A172 (cell line): Measurements from ENCODE around the gene GFOD1. TPM values are rescaled to one million over a fixed set of nuclear protein-coding genes. Genes with fewer than 3 reads are reported as not detected.
"Not testable (repeated sequence)": the region's sequence is repeated elsewhere in the genome, so short reads cannot be mapped to it uniquely, and the experiment has no call there.

Source experiments
- DNase-seq: peaks from one replicate; pipeline ENCODE4 v3.0.0-alpha.2; 2015; ENCODE audit warnings: low spot score
- total RNA-seq: library from RNA; depleted of rRNA; stranded (reverse); fragments of >200 nt; shearing (Covaris generic); gene quantifications from 2 replicates; pipeline ENCODE4 v1.2.3, GENCODE V29; 2014

Gene GFOD1
- total RNA-seq, 1 experiment from 2014 or later, result 3.3 TPM

DNA sequence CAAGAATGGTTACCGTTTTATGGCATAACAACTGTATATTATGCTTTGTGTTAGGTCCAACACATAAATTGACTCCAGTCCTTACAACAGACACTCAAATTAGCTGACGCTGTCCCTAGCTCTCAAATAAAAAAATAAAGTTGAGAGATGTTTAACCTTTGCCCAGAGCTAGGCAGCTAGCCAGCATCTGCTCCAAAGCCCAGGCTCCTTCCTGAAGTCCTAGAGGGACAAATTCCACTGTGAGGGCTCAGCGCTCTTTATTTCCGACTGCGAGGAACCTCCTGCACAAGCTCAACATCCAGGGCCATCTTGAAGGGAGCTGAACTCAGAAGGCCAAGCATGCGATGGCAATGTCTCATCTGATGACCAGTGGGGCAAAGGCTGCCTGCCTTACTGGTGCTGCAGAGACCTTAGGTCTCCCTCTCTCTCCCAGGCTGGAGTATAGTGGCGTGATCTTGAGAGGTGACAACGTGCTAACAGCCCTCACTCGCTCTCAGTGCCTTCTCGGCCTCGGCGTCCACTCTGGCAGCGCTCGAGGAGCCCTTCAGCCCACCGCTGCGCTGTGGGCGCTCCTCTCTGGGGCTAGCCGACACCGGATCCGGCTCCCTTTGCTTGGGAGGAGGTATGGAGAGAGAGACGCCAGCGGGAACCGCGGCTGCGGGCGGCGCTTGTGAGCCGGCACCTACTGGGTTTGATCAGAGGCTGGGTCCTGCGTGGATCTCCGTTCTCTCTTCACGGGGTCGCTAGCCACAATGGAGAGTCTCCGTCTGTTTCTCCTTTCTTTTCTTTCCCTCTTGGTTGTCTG is 24.7 kb upstream of the GFOD1 start:
- no peak for DNase-seq

DNA sequence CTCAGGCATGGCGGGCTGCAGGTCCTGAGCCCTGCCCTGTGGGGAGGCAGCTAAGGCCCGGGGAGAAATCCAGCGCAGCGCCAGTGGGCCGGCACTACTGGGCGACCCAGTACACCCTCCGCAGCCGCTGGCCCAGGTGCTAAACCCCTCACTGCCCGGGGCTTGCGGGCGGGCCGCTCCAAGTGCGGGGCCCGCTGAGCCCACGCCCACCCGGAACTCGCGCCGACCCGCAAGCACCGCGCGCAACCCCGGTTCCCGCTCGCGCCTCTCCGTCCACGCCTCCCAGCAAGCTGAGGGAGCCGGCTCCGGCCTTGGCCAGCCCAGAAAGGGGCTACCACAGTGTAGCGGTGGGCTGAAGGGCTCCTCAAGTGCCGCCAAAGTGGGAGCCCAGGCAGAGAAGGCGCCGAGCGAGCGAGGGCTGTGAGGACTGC is 23.8 kb upstream of the GFOD1 start:
- DNase-seq, result not testable (repeated sequence)

DNA sequence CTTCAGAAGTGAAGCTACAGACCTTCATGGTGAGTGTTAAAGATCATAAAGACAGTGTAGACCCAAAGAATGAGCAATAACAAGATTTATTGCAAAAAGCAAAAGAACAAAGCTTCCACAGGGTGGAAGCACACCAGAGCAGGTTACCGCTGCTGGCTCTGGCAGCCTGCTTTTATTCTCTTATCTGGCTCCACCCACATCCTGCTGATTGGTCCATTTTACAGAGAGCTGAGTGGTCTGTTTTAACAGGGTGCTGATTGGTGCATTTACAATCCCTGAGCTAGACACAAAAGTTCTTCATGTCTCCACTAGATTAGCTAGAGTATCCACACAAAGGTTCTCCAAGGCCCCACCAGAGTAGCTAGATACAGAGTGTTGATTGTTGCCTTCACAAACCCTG is 23.0 kb upstream of the GFOD1 start:
- DNase-seq, result not testable (repeated sequence)

DNA sequence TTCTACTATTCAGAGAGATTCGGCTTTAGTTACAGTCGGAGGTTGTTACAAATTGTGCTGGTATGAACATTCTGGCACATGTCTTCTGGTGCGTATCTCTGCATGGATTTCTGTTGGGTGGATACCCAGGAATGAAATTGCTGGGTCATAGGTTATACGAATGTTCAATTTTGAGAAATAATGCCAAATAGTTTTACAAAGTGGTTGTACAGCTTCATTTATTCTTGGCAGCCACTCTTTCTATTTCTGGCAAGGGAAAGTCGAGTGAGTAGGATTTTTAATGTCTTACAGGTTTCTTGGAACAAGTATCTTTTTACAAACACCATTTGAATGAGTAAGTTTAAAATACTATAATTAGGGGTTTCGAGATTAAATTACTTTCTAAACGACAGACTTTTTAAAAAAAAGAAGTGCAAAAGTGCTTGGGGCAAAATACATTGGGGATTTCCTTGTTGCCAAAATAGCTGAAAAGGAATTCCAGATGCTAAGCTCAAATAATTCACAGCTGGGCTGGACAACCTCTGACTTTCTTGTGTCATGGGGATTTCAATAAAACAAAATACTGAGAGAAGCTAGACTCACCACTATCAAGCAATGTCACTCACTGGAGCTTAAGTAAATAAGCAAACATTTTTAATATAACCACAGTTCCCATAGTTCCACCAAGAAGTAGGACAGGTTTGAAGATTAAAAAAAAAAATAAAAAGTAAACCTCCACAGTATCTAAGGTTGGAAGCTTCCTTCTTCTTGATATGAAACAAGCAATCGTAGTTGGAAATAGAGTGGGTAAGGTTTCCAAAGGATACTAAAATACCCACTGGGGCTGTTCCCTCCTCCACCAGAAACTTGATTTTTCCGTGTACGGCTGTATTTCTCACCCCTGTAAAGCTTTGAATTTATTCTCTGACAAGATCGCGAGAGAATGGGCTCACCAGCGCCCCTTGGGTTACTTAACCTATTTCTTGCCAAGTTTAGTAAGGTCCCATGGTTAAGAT is 21.6 kb upstream of the GFOD1 start:
- no peak for DNase-seq

DNA sequence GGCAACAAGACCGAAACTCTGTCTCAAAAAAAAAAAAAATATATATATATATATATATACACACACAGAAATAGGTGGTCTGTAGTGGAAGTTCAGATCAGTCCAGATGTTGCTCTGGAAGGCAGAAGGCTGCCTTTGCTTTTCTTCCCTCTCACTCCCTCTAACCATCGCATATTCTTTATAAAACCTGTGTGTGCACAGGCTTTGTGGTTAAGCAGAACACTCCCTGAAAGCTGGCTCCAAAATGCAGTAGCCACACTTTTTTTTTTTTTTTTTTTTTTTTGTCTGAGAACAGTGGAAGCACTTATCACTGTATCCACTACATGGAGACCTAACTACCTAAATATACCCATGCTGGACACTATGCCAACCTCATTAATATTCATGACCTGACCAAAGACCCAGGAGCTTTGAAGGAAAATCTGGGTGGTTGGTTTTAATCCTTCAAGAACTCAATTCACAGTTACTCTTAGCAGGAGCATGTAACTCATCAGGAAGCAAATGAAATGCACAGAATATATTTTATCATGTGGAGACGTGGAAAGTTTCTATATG is 20.0 kb upstream of the GFOD1 start:
- no peak for DNase-seq

DNA sequence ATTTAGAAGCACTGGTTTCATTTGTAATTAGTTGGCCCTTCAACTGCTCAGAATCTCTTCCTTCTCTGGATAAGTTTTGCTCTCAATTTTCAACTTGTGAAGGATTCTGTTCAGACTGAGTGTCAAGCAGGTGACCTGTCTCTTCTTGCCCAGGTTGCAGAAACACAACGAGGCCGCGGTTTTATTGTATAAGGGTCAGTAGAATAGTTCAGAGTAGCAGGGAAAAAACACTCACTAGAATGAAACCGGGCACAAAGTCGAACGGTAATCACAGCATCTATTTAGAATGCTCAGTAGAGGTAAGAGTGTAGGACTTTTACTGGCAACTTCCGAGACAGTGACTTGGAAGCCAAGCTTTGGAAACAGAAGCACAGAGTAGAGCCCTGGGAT is 17.9 kb upstream of the GFOD1 start:
- DNase-seq, result no peak

DNA sequence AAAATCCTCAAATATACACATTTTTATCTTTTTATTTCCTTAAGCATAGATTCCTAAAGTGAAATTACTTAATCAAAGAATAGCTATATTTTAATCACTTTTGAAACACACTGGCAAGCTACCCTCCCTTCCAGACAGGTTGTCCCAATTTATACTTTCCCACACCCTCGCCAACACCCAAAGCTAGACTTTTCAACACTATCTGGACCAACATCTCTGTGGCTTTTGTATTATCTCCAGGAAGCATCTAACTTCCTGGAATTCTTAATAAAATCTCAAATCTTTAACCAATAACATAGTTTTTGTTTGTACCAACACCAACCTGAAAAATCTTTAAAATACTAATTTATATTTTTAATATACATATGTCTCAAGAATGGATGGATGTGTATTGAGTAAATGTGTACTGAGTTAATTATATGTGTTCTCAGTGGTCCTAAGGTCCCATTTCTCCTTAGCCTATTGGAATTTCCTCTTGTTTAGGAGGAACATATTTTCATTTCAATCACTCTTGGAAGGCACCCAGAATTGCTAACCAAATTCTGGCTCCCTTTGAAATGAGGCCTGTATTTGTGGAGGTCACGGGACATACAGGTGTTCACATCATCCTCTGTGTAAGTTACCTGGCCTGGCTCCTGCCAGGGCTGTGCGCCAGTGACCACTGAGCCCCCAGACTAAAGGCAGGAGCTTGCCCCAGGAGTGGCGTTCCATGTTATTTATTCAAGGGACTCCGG is 17.4 kb upstream of the GFOD1 start:
- no peak for DNase-seq

DNA sequence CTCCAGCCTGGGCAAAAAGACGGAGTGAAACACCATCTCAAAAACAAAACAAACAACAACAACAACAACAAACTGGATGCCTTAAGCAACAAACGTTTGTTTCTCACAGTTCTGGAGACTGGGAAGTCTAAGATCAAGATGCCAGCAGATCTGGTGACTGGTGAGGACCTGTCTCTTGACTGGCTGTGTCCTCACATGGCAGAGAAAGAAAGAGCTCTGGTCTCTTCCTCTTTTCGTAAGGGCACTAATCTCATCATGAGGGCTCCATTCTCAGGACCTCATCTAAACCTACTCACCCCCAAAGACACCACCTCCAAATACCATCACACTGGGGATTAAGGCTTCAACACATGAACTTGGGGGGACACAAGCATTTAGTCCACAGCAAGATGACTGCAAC is 13.5 kb upstream of the GFOD1 start:
- DNase-seq, result no peak

DNA sequence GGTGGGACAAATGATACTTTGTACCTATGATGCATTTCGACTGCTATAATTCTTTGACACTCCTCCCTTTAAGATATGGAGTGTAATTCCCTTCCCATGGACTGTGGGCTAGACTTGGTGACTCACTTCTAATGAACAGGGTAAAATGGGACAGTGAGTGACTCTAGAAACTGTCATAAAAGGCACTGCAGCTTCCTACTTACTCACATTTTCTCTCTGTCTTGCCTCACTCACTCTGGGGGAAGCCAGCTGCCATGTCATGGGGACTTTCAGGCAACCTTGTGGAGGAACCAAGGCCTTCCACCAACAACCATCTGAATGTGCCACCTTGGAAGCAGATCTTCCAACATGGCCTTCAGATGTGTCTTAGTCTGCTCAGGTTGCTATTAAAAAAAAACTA is 12.9 kb upstream of the GFOD1 start:
- DNase-seq, result peak; percentile 59

DNA sequence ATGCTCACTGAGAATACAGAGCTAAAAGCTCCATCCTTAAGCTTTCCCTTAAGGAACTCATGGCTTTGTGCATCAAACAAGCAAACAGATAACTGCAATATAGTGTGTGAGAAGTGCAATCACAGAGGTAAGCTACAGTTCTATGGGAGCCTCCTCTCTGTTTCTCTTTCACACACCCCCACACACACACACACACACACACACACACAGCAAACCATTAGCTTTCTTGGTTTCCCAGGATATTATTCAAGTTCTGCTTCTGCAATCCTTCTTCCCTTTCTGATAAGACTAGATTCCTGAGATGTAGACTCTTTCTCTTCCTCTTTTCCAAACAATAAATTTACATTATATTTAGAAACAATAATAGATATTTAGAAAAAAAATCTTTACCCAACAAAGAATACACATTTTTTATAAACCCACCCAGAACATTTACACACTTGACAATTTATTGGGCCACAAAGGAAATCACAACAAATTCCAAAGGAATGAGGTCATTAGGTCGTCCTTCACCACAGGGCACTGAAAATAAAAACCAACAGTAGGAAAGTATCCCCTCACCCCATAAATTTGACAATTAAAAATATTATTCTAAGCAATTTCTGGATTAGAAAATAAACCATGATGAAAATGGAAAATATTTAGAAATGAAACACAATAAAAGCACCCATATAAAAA is 9.3 kb upstream of the GFOD1 start:
- DNase-seq, result peak; percentile 24

DNA sequence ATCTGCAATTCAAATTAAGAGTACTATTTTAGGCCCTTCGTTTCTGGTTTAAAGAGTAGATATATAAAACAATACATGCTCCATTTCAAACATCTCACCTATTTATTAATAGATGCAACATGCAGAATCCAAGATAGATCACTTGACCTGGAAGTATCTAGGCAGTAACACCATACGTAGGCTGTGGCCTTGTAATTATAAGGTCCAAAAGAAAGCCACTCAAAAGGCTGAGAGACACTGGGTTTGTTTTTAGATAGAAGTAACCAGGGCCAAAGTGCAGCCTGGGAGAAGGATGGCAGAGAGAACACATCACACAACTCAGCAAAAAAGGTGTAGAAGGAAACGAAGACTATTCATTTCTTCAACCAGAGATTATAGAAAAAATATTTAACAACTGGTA is 8.4 kb upstream of the GFOD1 start:
- no peak for DNase-seq

DNA sequence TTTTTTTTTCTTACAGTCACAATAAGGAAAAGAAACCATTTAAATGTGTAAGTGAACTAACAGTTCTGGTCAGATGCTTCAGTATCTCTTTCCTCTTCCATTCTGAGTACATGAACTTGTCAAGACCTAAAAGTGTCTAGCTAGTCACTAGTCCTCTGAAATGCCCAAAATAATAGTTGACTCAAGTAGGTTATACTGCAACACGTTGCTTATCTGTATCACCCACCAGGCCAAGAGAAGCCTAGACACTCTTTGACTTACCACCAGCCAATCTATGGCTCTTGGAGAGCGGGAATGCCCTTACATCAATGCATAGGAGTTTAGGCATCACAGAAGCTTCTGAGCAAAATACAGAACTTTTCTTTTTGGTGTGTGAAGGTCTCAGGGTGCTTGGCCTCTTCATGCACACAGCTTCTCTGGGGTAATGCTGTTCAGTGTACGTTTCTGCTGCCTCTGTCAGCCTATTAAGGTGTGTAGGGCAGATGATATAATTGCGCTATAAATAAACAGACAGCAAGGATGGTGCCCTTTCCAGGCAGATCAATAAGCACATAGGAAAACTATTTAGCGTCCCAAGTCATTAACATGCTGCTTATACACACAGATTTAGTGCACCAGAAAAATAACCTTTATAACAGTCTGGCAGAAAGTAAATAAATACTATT is 7.8 kb upstream of the GFOD1 start:
- DNase-seq, result no peak

DNA sequence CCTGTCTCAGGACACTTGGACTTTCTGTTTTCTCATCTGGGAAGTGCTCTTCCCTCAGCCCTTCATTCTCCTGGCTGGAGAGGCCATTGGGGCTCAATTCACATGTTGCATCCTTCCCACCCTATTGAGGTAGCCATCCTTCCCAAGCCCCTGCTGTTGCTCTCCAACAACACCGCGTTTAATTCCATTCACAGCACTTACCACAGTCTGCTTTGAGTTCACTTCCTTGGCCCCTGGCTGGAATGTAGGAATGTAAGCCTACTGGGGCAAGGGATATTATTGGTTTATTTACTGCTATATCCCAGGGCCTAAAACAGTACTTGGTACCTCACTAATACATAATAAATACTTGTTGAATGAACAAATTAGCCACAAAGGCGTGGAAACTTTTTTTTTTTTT is 6.7 kb upstream of the GFOD1 start:
- no peak for DNase-seq

DNA sequence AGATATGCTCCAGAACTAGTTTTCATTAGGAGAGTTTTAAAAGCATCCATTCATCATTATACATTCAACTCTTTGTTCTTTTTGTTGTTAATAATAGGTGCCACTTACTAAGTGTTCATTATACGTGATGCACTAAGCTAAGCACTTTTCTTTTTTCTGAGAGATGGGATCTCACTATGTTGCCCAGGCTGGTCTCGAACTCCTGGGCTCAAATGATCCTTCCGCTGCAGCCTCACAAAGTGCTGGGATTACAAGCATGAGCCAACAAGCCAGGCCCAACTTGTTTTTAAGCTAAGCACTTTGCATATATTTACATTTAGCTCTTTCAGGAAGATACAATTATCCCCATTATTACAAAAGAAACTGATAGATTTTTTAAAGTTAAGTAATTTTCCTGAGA is 5.7 kb upstream of the GFOD1 start:
- DNase-seq, result no peak

DNA sequence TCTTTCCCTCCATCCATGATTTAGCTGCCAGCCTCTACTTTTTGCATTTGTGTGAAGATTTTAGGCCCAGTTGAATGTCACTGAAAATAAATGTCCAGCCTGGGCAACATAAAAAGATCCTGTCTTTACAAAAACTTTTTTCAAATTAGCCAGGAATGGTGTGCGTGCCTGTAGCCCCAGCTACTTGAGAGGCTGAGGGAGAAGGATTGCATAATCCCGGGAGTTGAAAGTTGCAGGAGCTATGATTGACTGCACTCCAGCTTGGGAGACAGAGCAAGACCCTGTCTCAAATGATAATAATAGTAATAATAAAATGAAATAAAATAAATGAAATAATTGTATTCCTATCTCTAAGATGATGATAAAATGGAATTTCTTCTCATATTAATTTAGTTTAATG is 5.0 kb upstream of the GFOD1 start:
- DNase-seq, result no peak

DNA sequence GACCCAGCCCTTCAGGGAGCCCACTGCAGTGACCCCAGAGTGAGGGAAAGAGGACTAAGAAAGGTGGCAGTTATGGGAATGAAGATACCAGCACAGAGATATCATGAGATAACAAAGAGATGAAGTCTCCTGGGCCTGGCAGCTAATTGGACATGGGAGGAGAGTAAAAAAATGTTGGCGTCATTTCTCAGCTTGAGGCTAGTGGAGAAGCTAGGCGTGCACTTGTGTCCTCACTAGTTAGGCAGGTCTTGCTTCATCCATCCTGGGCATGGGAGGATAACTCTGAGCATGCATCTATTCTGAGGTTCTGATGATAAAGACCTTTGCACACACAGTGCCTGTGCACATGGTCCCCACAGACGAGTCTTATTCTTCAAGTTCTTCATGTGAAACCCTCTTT is 4.1 kb upstream of the GFOD1 start:
- no peak for DNase-seq

DNA sequence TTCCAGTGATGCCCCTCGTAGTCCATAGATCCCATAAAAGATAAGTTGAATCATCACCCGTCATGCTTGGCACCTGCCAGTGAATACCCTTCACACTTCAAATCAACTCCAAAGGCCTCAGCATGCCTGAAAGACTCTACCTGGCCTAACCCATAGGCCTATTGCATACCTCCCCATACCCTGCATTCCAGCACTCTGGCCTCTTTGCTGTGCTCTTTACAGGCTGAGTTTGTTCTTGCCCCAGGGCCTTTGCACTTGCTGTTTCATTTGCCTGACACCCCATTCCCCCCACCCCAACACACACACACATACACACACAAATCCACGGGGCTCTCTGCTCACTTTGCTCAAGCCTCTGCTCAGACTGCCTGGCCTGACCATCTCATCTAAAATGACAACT is 3.0 kb upstream of the GFOD1 start:
- DNase-seq, result no peak

DNA sequence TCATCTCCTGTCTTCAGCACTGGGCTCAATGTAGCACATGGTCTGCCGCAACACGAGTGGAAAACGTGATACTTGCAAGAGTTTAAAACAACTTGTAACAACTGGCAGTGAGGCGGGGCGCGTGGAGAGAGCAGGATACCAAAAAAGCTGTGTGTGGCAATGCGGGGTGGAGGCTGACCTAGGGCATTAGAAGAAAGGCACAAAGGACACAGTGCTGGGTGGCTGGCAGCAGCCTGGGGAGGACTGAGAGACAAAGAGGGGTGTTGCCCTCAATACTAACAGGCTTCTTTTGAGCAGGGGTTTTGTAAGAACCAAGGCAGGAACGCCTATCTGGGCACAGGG is 1.5 kb upstream of the GFOD1 start:
- DNase-seq, result no peak

DNA sequence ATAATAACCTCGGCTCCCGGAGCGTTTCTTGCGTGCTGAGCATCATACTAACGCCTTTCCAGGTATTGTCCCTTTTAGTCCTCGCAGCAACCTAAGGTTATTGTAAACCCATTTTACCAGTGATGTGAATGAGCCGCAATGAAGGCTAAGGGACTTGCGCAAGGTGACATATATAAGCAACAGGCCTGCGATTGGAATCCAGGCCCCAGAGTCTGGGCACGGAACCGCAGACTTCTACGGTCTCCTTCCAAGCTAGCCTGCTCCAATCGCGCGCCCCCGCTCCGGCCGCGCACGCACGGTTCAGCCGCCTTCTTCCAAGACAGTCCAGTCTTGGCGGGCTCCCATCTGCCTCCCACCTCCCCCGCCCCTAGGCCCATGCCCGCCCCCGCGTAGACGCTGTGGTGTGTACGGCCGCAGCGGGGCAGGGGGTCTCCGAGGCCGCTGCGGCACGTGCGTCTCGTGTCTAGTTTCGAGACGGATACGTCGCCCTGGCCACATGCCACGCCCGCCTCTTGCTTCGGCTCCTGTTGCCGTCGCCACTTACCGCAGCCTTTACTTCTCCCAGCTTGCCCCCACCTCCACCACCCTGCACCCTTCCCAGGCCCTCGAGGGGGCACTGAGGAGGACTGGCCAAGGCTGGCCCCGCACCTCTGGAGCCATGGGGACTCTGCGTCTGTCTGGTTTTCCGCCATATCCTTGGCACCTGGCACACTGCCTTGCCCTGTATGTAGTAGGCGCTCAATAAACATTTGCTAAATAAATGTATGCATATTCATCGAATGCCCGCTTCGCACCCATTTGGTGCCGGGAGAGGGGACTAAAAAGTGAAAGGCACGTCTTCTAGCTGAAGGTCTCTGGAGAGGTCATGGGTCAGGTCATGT is 855 bp upstream of the GFOD1 start:
- DNase-seq, result no peak

DNA sequence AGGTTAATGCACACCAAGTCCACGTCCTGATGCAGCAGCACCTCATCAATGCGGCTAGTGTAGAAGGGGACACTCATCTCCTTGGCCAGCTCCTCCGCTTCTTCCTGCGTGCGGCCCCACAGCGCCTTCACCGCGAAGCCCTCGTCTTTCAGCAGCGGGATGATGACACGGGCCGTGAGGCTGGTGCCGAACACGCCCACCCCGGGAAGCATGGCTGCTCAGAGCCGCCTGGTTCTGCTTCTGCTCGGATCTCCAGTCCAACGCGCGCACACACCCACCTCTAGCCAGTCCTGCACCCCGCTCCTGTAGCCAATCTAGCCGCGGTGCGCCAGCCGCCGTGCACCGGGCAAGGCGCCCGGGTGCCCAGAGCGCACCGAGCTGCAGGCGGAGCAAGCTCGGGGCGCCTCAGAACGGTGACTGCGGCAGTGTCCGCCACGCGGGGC is 700 bp downstream of the GFOD1 start:
- DNase-seq, result peak; percentile 19
